A172 (cell line): ENCODE results near the gene UBQLN4. TPM values are rescaled to one million over a fixed set of nuclear protein-coding genes. Genes with fewer than 3 reads are reported as not detected.
"Not testable (repeated sequence)": the region's sequence is repeated elsewhere in the genome, so short reads cannot be mapped to it uniquely, and the experiment has no call there.

Experiments used
- DNase-seq: peaks from one replicate; pipeline ENCODE4 v3.0.0-alpha.2; 2015; ENCODE audit warnings: low spot score
- total RNA-seq: library from RNA; depleted of rRNA; stranded (reverse); fragments of >200 nt; shearing (Covaris generic); gene quantifications from 2 replicates; pipeline ENCODE4 v1.2.3, GENCODE V29; 2014

The UBQLN4 gene
- total RNA-seq, 1 experiment from 2014 or later, result 35.9 TPM

GRCh38 chr1:156060937-156061636 lies 7.5 kb upstream of the UBQLN4 start, which contains the start of gene RAB25:
RAB25 (plus strand) TSS chr1:156061160; CDS start chr1:156061401, 241 bp downstream.
- no peak for DNase-seq

- no peak for DNase-seq
Measured at GRCh38 chr1:156056326-156056849, 2.8 kb upstream of the UBQLN4 start.

DNA sequence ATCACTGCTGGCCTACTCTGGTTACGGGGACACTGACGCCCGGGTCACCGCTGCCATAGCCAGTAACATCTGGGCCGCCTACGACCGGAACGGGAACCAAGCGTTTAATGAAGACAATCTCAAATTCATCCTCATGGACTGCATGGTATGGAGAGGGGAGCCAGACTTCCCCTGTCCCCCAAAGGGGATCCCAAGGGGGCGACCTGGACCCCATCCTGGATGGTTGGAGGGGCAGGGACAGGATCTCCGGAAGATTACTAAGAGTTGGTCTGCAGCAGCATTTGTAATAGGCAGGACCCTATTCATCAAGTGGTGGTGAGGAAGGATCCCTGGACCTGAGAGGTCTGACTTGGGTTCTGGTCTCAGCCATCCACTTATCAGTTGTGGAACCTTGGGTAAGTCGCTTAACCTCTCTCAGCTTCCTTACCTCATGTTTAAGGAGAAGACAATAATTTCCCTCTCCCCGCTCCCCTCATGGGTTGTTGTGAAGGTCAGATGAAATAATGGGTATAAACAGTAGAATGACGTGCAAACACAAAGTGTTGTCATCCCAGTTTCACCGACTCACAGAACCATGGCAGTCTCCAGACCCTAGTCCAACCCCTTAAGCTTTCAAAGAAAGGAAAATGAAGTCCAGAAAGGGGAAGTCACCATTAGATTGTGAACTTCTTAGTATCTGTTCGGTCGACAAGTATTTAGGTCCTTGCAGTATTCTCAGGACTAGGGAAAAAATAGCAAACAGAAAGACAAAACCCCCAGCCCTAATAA lies 1.9 kb upstream of the UBQLN4 start:
- DNase-seq, result no peak

- DNase-seq, result peak; percentile 99
Measured at GRCh38 chr1:156054500-156055280, 1.1 kb upstream of the UBQLN4 start, which contains the start of gene LAMTOR2. LAMTOR2 (plus strand) TSS chr1:156054782; CDS start chr1:156054890, 108 bp downstream.

GRCh38 chr1:156052862-156053767 lies 483 bp downstream of the UBQLN4 start:
- peak; percentile 80 for DNase-seq

DNA sequence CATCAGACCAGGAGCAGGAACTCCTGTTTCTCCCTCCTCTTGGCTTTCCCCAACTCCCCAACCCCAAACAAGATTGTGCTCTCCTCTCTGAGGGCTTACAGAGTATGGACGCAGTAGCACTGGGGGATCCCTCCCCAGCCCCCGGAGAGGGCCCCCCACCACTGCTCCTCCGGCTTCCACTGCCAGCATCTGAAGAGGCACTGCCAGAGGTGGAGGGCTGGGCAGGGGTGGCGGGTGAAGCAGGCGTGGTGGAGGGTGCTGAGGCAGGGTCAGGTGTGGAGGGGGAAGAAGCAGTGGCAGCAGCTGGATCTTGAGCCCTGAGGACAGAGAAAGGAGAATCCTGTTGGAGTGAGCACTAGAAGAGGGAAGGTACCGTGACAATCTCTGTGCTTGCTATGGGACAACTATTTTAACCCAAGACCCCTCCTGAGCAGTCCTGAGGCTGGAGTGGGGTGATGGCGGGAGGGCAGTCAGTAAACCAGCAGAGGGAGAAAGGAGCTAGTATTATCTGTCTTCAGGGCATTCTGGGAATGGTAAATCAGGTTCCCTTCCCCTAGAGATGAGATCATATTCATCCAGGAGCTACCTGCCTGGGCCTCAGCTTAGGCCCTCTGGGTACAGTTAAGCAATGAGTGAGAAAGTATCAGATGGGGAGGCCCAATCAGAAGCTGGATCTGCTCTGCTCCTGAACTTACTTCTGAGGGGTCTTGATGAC lies 2.4 kb downstream of the UBQLN4 start:
- DNase-seq, result no peak

GRCh38 chr1:156050376-156050775 lies 3.2 kb downstream of the UBQLN4 start:
- no peak for DNase-seq

- DNase-seq, result no peak
Measured at GRCh38 chr1:156048663-156049258, 4.8 kb downstream of the UBQLN4 start.

- no peak for DNase-seq
Measured at GRCh38 chr1:156045076-156045475, 8.5 kb downstream of the UBQLN4 start.

DNA sequence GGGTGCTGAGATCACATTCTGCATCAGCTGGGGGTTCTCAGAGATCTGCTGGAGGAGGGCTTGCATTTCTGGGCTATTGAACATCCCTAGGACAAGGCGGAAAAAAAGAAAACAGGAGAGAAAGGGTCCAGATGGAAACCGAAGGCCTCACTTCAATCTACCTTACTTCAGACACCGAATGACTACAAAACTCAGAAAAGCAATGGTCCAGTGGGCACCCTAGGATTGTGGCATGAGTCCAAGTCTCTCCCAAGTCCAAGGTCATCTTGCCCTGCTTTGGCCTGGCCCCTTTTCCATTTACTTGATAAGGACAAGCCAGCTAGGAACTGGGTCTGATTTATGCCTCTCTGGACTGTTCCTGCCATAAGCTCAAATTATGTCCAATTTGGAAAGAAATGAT lies 10.8 kb downstream of the UBQLN4 start:
- no peak for DNase-seq

DNA sequence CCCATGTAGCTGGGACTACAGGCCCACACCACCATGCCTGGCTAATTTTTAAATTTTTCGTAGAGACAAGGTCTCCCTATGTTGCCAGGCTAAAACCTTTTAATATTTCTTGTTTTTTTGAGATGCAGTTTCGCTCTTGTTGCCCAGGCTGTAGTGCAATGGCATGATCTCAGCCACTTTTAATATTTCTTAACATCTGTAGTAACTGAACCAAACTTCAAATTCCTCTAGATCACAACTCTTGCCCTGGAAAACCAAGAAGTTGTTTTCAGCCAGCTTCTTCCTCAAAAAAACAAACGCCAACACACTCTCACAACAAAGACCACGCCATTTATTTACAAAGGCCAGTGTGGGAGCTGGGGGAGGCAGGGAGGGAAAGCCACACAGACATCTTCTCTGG lies 18.6 kb downstream of the UBQLN4 start:
- DNase-seq, result not testable (repeated sequence)

GRCh38 chr1:156033011-156033410 lies 20.6 kb downstream of the UBQLN4 start:
- no peak for DNase-seq

DNA sequence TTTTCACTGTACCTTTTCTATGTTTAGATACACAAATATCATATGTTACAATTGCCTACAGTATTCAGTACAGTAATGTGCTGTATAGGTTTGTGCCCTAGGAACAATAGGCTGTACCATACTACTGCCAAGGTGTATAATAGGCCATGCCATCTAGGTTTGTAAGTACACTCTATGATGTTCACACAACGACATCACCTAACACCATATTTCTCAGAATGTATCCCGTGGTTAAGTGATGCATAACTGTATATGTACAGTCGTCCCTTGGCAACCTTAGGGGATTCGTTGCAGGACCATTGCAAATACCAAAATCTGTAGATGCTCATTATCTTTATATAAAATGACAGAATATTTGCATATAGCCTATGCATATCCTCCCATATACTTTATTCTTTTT lies 27.0 kb downstream of the UBQLN4 start:
- no peak for DNase-seq

DNA sequence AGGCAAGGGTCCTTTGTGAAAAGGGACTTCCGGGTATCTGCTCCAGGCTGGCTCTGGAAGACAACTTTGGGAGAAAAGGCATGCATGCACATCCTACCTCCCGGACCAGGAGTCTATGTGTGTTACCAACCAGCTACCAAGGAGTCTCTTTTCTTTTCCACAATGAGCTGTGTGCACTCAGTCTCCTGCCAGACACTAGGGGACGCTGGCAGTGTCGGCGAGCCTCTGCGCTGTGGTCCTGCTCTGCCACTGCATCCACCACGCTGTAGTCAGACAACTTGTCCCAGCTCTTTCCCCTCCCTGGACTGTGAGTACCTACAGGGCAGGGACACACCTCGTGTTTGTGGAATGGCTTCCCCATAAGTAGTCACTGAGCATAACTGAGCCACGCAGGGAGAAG lies 27.7 kb downstream of the UBQLN4 start:
- DNase-seq, result no peak

DNA sequence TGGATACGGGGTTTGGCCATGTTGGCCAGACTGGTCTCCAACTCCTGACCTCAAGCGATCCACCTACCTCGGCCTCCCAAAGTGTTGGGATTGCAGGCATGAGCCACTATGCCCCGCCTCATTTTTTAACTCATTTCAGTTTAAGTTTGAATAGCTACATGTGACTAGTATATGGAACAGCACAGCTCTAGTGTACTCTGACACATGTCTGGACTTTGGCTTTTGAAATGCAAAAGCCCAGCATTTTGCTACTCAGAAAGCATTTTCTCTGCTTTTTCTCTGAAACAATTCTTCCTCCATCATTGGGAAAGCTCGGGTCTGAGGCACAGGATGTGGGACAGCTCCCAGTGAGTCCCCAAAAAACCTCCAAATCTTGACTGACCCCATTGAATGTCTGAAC lies 28.8 kb downstream of the UBQLN4 start:
- no peak for DNase-seq

- DNase-seq, result no peak
Measured at GRCh38 chr1:156021954-156022353, 31.6 kb downstream of the UBQLN4 start.

DNA sequence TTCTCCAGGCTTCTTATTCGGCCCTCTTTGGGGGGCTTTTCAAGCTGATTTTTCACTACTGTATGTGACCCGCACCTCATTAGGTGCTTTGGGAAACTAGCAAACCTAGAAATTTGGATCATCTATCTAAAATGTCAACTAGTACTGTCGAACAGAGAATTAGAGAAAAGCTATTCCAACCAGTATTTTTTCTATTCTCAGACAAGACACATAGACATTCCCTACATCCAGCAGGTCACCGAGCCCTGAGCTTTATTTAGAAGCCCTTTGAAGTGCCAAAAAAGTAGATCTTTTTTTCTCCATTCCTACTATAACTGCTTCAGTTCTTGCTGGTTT lies 32.5 kb downstream of the UBQLN4 start:
- DNase-seq, result no peak

DNA sequence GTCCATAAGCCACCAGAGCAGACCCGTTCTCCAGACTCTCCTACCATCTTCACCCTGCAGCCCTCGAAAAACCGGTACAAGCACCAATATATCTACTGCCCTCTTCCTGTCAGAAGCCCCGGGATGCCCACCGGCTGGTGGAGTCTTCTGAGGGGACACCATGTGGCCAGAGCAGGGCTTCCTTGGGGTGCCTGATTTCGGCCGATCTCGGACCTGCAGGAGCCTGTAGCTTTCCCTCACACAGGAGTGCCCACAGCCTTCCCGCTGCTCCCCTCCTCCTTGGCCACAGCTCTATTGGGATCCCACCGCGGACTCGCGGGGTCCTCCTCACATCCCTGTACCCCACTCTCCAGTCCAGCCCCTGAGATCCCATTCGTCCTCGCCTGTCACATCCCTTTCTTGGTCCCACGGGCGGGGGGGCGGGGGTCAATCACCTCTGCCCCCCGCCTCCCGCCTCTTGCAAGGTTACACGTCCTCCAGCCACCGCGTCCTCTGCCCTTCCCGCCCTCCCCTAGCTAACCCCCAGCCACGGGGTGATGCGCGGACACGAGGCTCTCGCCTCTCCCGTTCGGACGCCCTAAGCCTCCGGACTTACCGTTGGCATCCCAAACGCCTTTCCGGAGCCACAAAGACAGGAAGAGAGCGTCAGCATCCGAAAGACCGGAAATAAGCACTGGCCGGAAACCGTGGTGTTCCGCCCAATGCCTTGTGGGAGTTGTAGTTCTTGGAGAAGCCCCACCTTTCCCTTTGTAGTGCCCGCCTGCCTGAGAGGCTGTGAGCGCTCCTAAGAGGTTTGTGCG lies 33.1 kb downstream of the UBQLN4 start, which contains the start of gene SSR2:
Gene SSR2 (minus strand): TSS at position 659 of the 800 bp plus-strand sequence. CDS start 784 bp downstream, outside the sequence.
- peak; percentile 99 for DNase-seq

DNA sequence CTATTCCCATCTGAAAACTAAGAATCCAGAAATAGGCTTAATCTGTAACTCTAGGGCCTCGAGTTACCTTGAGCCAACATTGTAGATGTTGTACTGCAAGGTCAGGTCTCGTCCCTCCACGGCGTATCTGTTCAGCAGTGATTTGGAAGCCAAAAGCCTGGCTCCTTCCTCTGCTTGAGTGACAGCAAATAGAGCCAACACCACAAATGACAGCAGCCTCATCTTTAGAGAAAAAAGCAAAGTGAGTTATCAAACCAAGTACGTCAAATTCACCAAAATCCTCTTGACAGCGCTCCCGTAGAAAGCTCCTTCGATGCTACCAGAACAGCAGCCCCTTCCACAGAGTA lies 33.7 kb downstream of the UBQLN4 start:
- DNase-seq, result no peak
